CMK (cell line): ENCODE results near the gene OR10H2.
"Not testable (repeated sequence)": the region's sequence is repeated elsewhere in the genome, so short reads cannot be mapped to it uniquely, and the experiment has no call there.

Experiments
- DNase-seq: peaks from one replicate; pipeline ENCODE4 v3.0.0-alpha.2; 2010; ENCODE audit warnings: low read depth

Gene OR10H2

GRCh38 chr19:15727724-15728123 is at the start of gene OR10H2:
TSS of gene OR10H2 (plus strand) at chr19:15728024. CDS start at chr19:15728044, 20 bp downstream.
- no peak for DNase-seq

GRCh38 chr19:15679089-15679488 is 48.7 kb upstream of the OR10H2 start:
- no peak for DNase-seq

GRCh38 chr19:15679865-15680264 is 48.0 kb upstream of the OR10H2 start:
- DNase-seq, result not testable (repeated sequence)

- no peak for DNase-seq
These were observed 47.1 kb upstream of the OR10H2 start for GRCh38 chr19:15680478-15681322.

GRCh38 chr19:15683411-15683810 is 44.4 kb upstream of the OR10H2 start:
- DNase-seq, result no peak

- DNase-seq, result no peak
These were observed 43.0 kb upstream of the OR10H2 start for GRCh38 chr19:15684828-15685227.

- DNase-seq, result no peak
These were observed 31.1 kb upstream of the OR10H2 start for GRCh38 chr19:15696654-15697194.

GRCh38 chr19:15701757-15702533 is 25.9 kb upstream of the OR10H2 start:
- no peak for DNase-seq

- DNase-seq, result peak; percentile 83
These were observed 25.3 kb upstream of the OR10H2 start for GRCh38 chr19:15702534-15702930.

GRCh38 chr19:15714638-15715037 is 13.2 kb upstream of the OR10H2 start:
- DNase-seq, result no peak

- no peak for DNase-seq
These were observed 12.2 kb upstream of the OR10H2 start for GRCh38 chr19:15715642-15716041.

- DNase-seq, result no peak
These were observed 10.0 kb upstream of the OR10H2 start for GRCh38 chr19:15717809-15718208.

- peak; percentile 53 for DNase-seq
These were observed 6.6 kb upstream of the OR10H2 start for GRCh38 chr19:15721268-15721667.

GRCh38 chr19:15722956-15723355 is 4.9 kb upstream of the OR10H2 start:
- no peak for DNase-seq

- DNase-seq, result no peak
These were observed 2.7 kb downstream of the OR10H2 start for GRCh38 chr19:15730538-15730937.

GRCh38 chr19:15732388-15732787 is 4.6 kb downstream of the OR10H2 start:
- no peak for DNase-seq

- DNase-seq, result no peak
These were observed 6.1 kb downstream of the OR10H2 start for GRCh38 chr19:15733895-15734294.

- no peak for DNase-seq
These were observed 9.9 kb downstream of the OR10H2 start, which contains the start of gene OR10H3 for GRCh38 chr19:15737722-15738121. TSS of gene OR10H3 (plus strand) at chr19:15737985. CDS start at chr19:15741393, 3,408 bp downstream.

- DNase-seq, result no peak
These were observed 13.0 kb downstream of the OR10H2 start for GRCh38 chr19:15740785-15741184.

GRCh38 chr19:15748239-15748638 is 20.4 kb downstream of the OR10H2 start:
- no peak for DNase-seq

GRCh38 chr19:15758379-15758778 is 30.6 kb downstream of the OR10H2 start:
- DNase-seq, result no peak

GRCh38 chr19:15759962-15760565 is 32.2 kb downstream of the OR10H2 start:
- no peak for DNase-seq
